ENCODE data around the gene BRD1.

BRD1 gene

DNA sequence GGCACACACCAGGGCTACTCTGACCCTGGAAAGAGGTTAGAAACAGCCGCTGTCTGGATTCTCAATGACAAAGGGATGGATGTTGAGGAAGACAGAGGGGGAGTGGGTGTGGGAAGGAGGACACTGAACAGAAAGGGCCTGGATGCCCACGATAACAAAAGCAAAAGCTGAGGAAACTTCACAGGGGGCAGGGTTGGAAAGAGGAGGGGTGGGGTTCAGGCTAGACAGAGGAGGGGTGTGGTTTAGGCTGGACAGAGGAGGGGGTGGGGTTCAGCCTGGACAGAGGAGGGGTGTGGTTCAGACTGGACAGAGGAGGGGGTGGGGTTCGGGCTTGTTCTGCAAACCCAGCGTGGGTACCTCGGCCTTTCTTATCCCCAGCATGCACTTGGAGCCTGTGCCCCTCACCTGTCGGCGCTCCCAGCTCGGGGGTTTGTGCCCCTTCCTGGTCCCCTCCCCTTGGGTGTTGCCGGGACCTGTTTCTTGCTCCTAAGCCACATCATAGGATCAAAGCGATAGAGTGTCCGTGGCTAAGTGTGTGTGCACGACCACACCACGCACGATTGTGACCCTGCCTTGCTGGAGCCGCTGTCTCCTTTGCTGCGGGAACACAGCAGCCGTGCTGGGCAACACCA lies 75.6 kb downstream of the BRD1 start:
- TF ChIP-seq TAF1 (IDR thresholded peaks at IDR 0.05; ENCODE audit: borderline replicate concordance, insufficient read depth, low read length) (no peak), FOXP2 (optimal IDR thresholded peaks at IDR 0.05; ENCODE audit: borderline replicate concordance, extremely low read depth, extremely low read length, insufficient read depth) (no peak), POLR2AphosphoS5 (IDR thresholded peaks at IDR 0.05; ENCODE audit: low read depth, low read length) (no peak), SIN3A (IDR thresholded peaks at IDR 0.05; ENCODE audit: borderline replicate concordance, insufficient read depth, low read length) (no peak)
- TF ChIP-seq, protein P1, sequence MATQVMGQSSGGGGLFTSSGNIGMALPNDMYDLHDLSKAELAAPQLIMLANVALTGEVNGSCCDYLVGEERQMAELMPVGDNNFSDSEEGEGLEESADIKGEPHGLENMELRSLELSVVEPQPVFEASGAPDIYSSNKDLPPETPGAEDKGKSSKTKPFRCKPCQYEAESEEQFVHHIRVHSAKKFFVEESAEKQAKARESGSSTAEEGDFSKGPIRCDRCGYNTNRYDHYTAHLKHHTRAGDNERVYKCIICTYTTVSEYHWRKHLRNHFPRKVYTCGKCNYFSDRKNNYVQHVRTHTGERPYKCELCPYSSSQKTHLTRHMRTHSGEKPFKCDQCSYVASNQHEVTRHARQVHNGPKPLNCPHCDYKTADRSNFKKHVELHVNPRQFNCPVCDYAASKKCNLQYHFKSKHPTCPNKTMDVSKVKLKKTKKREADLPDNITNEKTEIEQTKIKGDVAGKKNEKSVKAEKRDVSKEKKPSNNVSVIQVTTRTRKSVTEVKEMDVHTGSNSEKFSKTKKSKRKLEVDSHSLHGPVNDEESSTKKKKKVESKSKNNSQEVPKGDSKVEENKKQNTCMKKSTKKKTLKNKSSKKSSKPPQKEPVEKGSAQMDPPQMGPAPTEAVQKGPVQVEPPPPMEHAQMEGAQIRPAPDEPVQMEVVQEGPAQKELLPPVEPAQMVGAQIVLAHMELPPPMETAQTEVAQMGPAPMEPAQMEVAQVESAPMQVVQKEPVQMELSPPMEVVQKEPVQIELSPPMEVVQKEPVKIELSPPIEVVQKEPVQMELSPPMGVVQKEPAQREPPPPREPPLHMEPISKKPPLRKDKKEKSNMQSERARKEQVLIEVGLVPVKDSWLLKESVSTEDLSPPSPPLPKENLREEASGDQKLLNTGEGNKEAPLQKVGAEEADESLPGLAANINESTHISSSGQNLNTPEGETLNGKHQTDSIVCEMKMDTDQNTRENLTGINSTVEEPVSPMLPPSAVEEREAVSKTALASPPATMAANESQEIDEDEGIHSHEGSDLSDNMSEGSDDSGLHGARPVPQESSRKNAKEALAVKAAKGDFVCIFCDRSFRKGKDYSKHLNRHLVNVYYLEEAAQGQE (IDR thresholded peaks at IDR 0.05; ENCODE audit: insufficient read depth in 1 of 2, low read depth in 2 of 2, low read length in 2 of 2): no peak

DNA sequence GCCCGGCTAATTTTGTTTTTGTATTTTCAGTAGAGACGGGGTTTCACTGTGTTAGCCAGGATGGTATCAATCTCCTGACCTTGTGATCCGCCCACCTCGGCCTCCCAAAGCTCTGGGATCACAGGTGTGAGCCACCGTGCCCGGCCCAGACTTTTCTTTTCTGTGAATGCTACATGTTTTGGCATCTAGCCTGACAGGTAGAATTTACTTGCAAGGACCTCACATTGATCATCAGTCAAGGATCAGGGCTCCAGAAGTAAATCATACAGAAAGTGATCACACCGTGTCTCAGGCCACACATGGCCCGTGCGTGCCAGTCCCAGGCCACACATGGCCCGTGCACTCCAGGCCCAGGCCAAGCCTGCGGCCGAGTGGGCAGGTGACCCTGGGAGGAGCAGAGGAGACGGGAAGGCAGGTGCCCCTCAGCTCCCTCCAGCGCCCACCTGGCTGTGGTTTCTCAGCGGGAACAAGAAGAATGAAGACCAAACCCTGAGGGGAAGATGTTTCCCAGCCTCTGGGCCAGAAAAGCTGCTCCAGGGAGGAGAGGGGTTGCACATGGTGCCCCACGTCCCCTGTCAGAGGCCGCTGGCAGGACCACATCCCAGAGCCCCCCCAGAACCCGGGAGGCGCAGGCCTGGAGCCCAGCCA lies 76.2 kb downstream of the BRD1 start:
- TF ChIP-seq TAF1 (IDR thresholded peaks at IDR 0.05; ENCODE audit: borderline replicate concordance, insufficient read depth, low read length) (no peak), POLR2AphosphoS5 (IDR thresholded peaks at IDR 0.05; ENCODE audit: low read depth, low read length) (no peak), FOXP2 (optimal IDR thresholded peaks at IDR 0.05; ENCODE audit: borderline replicate concordance, extremely low read depth, extremely low read length, insufficient read depth) (no peak), SIN3A (IDR thresholded peaks at IDR 0.05; ENCODE audit: borderline replicate concordance, insufficient read depth, low read length) (no peak)
- TF ChIP-seq, protein P1 (IDR thresholded peaks at IDR 0.05; ENCODE audit: insufficient read depth in 1 of 2, low read depth in 2 of 2, low read length in 2 of 2): no peak

DNA sequence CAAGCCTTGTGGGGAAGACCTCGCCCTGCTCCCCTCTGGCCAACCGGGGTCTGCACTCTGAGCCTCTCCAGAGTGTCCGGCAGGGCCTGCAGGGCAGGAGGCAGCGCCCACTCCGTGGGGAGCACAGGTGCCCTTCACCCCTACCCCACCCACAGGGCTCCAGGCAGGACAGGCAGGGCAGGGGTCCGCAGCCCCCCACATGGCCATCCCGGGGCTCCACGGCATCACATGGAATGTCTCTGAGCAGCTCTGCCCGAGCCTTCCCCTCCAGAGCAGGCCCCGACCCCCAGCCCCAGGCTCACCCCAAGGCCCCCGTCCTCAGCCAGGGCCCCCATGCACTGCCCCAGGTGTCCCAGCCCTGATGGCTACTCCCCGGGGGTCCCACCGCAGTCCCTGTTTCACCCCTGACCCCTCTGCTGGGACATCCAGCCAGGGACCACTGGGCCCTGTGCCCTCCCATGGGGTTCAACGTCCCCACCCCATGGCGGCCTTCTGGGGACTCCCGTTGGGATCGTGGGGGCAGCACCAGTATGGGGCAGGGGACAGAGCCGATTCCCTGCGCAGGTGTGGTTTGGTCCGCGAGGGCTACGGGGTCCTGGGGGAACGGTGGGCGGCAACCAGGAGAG lies 77.7 kb downstream of the BRD1 start:
- no peak for TF ChIP-seq TAF1 (IDR thresholded peaks at IDR 0.05; ENCODE audit: borderline replicate concordance, insufficient read depth, low read length)
- no peak for TF ChIP-seq FOXP2 (optimal IDR thresholded peaks at IDR 0.05; ENCODE audit: borderline replicate concordance, extremely low read depth, extremely low read length, insufficient read depth)
- no peak for TF ChIP-seq SIN3A (IDR thresholded peaks at IDR 0.05; ENCODE audit: borderline replicate concordance, insufficient read depth, low read length)
- TF ChIP-seq, protein P1 (IDR thresholded peaks at IDR 0.05; ENCODE audit: insufficient read depth in 1 of 2, low read depth in 2 of 2, low read length in 2 of 2): no peak
- TF ChIP-seq POLR2AphosphoS5 (IDR thresholded peaks at IDR 0.05; ENCODE audit: low read depth, low read length): no peak

DNA sequence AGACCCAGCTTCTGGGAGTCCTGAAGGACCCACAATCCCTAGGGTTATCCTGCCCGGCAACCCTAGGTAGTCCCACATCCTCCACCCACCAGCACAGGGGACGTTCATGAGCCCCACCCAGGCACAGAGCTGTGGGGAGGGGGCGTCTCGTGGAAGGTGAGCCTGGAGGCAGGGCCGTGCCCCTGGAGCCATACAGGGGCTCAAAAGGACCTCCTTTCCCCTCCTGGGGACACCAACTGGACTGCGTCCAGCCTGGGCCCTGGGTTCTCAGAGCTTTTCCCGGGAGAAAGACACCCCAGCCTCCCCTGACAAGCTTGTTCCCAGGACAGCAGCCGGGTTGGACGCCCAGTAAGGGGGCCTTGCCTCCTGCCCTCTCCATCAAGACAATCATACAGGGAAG lies 78.4 kb downstream of the BRD1 start:
- TF ChIP-seq, protein P1 (IDR thresholded peaks at IDR 0.05; ENCODE audit: insufficient read depth in 1 of 2, low read depth in 2 of 2, low read length in 2 of 2): no peak
- TF ChIP-seq SIN3A (IDR thresholded peaks at IDR 0.05; ENCODE audit: borderline replicate concordance, insufficient read depth, low read length): no peak
- TF ChIP-seq TAF1 (IDR thresholded peaks at IDR 0.05; ENCODE audit: borderline replicate concordance, insufficient read depth, low read length): no peak
- no peak for TF ChIP-seq FOXP2 (optimal IDR thresholded peaks at IDR 0.05; ENCODE audit: borderline replicate concordance, extremely low read depth, extremely low read length, insufficient read depth)
- TF ChIP-seq POLR2AphosphoS5 (IDR thresholded peaks at IDR 0.05; ENCODE audit: low read depth, low read length): no peak
